CD4-positive, alpha-beta T cell treated with Interleukin-4 for 1 hour (primary cell): Measurements from ENCODE around the gene CLEC16A.

Experiments used
- DNase-seq, 2 donors: peaks; one replicate each; pipeline ENCODE4 v3.0.0-alpha.2; 2020 to 2022

The CLEC16A gene

GRCh38 chr16:10992112-10992511, 47.7 kb downstream of the CLEC16A start:
- DNase-seq: no peak

- DNase-seq: no peak
Measured at GRCh38 chr16:10992797-10993196, 48.4 kb downstream of the CLEC16A start.

- DNase-seq: no peak
Measured at GRCh38 chr16:10993649-10994048, 49.3 kb downstream of the CLEC16A start.

GRCh38 chr16:10994571-10994970, 50.2 kb downstream of the CLEC16A start:
- DNase-seq: no peak

GRCh38 chr16:10995565-10995964, 51.2 kb downstream of the CLEC16A start:
- no peak for DNase-seq

- no peak for DNase-seq
Measured at GRCh38 chr16:10997485-10997884, 53.1 kb downstream of the CLEC16A start.

GRCh38 chr16:10999300-10999699, 54.9 kb downstream of the CLEC16A start:
- DNase-seq: no peak

- DNase-seq: no peak
Measured at GRCh38 chr16:11001611-11002010, 57.2 kb downstream of the CLEC16A start.

GRCh38 chr16:11003141-11003540, 58.8 kb downstream of the CLEC16A start:
- no peak for DNase-seq

GRCh38 chr16:11004351-11004750, 60.0 kb downstream of the CLEC16A start:
- DNase-seq: no peak

- DNase-seq: no peak
Measured at GRCh38 chr16:11004973-11005610, 60.7 kb downstream of the CLEC16A start.

GRCh38 chr16:11005611-11005975, 61.2 kb downstream of the CLEC16A start:
- DNase-seq: no peak

GRCh38 chr16:11006656-11007055, 62.3 kb downstream of the CLEC16A start:
- no peak for DNase-seq

GRCh38 chr16:11007714-11008280, 63.4 kb downstream of the CLEC16A start:
- no peak for DNase-seq

- DNase-seq: no peak
Measured at GRCh38 chr16:11009027-11009755, 64.8 kb downstream of the CLEC16A start.

GRCh38 chr16:11010575-11011221, 66.3 kb downstream of the CLEC16A start:
- no peak for DNase-seq

GRCh38 chr16:11011326-11011725, 67.0 kb downstream of the CLEC16A start:
- no peak for DNase-seq

GRCh38 chr16:11012841-11013240, 68.5 kb downstream of the CLEC16A start:
- DNase-seq: no peak

- DNase-seq: no peak
Measured at GRCh38 chr16:11014136-11014535, 69.8 kb downstream of the CLEC16A start.

- no peak for DNase-seq
Measured at GRCh38 chr16:11015076-11015475, 70.7 kb downstream of the CLEC16A start.

- no peak for DNase-seq
Measured at GRCh38 chr16:11015607-11016006, 71.2 kb downstream of the CLEC16A start.

- DNase-seq: no peak
Measured at GRCh38 chr16:11016524-11016988, 72.2 kb downstream of the CLEC16A start.

GRCh38 chr16:11016993-11017392, 72.6 kb downstream of the CLEC16A start:
- DNase-seq: no peak

GRCh38 chr16:11017499-11017898, 73.1 kb downstream of the CLEC16A start:
- no peak for DNase-seq
